ENCODE data around the gene QSER1. TPM values are rescaled to one million over a fixed set of nuclear protein-coding genes. Genes with fewer than 3 reads are reported as not detected.
A peak's percentile ranks its signal among the peaks of the same experiment; 100 is the strongest.

QSER1 gene
- total and polyA plus RNA-seq, 3 experiments from 2014 or later = 0.93 to 12.3 (median 10.6) TPM

- Histone ChIP-seq H3K9me3 (ENCODE audit: low read length) (no peaks in the 10 kb centered on the region), H3K4me3 (ENCODE audit: low read length) (peak overlapping the region; percentile 54), H3K27me3 (ENCODE audit: insufficient read depth, low read length, poor library complexity, severe bottlenecking) (no peaks in the 10 kb centered on the region), H3K36me3 (ENCODE audit: insufficient read depth, low read length) (no peaks in the 10 kb centered on the region), H3K4me1 (ENCODE audit: insufficient read depth, low read length) (peaks cover 14% of the 10 kb centered on the region), H3K27ac (ENCODE audit: low read depth, low read length) (peak overlapping the region; percentile 62)
- Mint-ChIP-seq H3K27ac (peak overlapping the region; percentile 67 to 99 (median 88)), H3K9me3 (no peaks in the 10 kb centered on the region), H3K27me3 (peaks cover 0 to 4% of the 10 kb centered on the region in 2 donors), H3K4me1 (peaks cover 21 to 32% (median 29%) of the 10 kb centered on the region in 3 donors), H3K36me3 (peaks cover 0 to 8% (median 0%) of the 10 kb centered on the region in 3 donors), H3K4me3 (peak overlapping the region; percentile 78 to 95 (median 88))
- ChIA-PET POLR2A (no interaction called here), CTCF (interaction anchor here (0.9 to 2.2 kb wide), 3 partner anchors 9 to 268 kb away, joined by 4 to 9 read pairs (median 4); no protein-coding TSS in a partner anchor)
- no peak for DNase-seq
Observed at GRCh38 chr11:32891657-32892354, 805 bp upstream of the QSER1 start.

- ChIA-PET POLR2A (interaction anchor here (1.0 kb wide), 1 partner anchor 881 kb away, joined by 3 read pairs; the partner anchor contains the start of gene FBXO3), CTCF (interaction anchor here (1.1 to 2.2 kb wide), 4 partner anchors 9 to 267 kb away, joined by 3 to 9 read pairs (median 6); no protein-coding TSS in a partner anchor)
- Histone ChIP-seq H3K36me3 (ENCODE audit: insufficient read depth, low read length) (no peaks in the 10 kb centered on the region), H3K9me3 (ENCODE audit: low read length) (no peaks in the 10 kb centered on the region), H3K4me3 (ENCODE audit: low read length) (peak overlapping the region; percentile 75), H3K27ac (ENCODE audit: low read depth, low read length) (peak overlapping the region; percentile 73), H3K27me3 (ENCODE audit: insufficient read depth, low read length, poor library complexity, severe bottlenecking) (no peaks in the 10 kb centered on the region), H3K4me1 (ENCODE audit: insufficient read depth, low read length) (peaks cover 18% of the 10 kb centered on the region)
- H3K9me3 Mint-ChIP-seq = no peaks in the 10 kb centered on the region
- DNase-seq = no peak
- H3K4me1 Mint-ChIP-seq = peaks cover 21 to 39% (median 38%) of the 10 kb centered on the region in 3 donors
- H3K36me3 Mint-ChIP-seq = peaks cover 0 to 8% (median 0%) of the 10 kb centered on the region in 3 donors
- peaks cover 0 to 4% of the 10 kb centered on the region in 2 donors for H3K27me3 Mint-ChIP-seq
- peak overlapping the region in 6 of 7 donors; percentile 85 to 97 (median 94) for H3K4me3 Mint-ChIP-seq
- peak overlapping the region in 2 of 8 donors; percentile 32 to 57 for H3K27ac Mint-ChIP-seq
Observed at GRCh38 chr11:32893093-32893342, 407 bp downstream of the QSER1 start.

- H3K27me3 Mint-ChIP-seq = peaks cover 0 to 4% of the 10 kb centered on the region in 2 donors
- H3K36me3 Mint-ChIP-seq = peaks cover 0 to 8% (median 0%) of the 10 kb centered on the region in 3 donors
- DNase-seq = peak; percentile 25 to 66 (median 40)
- H3K9me3 ChIP-seq (ENCODE audit: low read length) = no peaks in the 10 kb centered on the region
- H3K27me3 ChIP-seq (ENCODE audit: insufficient read depth, low read length, poor library complexity, severe bottlenecking) = no peaks in the 10 kb centered on the region
- H3K36me3 ChIP-seq (ENCODE audit: insufficient read depth, low read length) = no peaks in the 10 kb centered on the region
- H3K27ac Mint-ChIP-seq = peak overlapping the region in 7 of 8 donors; percentile 32 to 95 (median 88)
- peak overlapping the region; percentile 75 for H3K4me3 ChIP-seq (ENCODE audit: low read length)
- no peaks in the 10 kb centered on the region for H3K9me3 Mint-ChIP-seq
- H3K4me1 ChIP-seq (ENCODE audit: insufficient read depth, low read length) = peaks cover 18% of the 10 kb centered on the region
- ChIA-PET POLR2A (interaction anchor here (1.0 kb wide), 1 partner anchor 881 kb away, joined by 3 read pairs; the partner anchor contains the start of gene FBXO3), CTCF (interaction anchor here (1.1 to 2.5 kb wide), 6 partner anchors 8 to 267 kb away, joined by 3 to 9 read pairs (median 6); partner anchors contain the start of gene TCP11L1)
- H3K4me3 Mint-ChIP-seq = peak overlapping the region; percentile 85 to 97 (median 94)
- H3K4me1 Mint-ChIP-seq = peaks cover 21 to 39% (median 39%) of the 10 kb centered on the region in 3 donors
- H3K27ac ChIP-seq (ENCODE audit: low read depth, low read length) = peak overlapping the region; percentile 73
Observed at GRCh38 chr11:32893343-32894148, 935 bp downstream of the QSER1 start.

- peaks cover 24 to 46% (median 45%) of the 10 kb centered on the region in 3 donors for H3K4me1 Mint-ChIP-seq
- Histone ChIP-seq H3K4me1 (ENCODE audit: insufficient read depth, low read length) (peaks cover 20% of the 10 kb centered on the region), H3K4me3 (ENCODE audit: low read length) (peak overlapping the region; percentile 75), H3K9me3 (ENCODE audit: low read length) (no peaks in the 10 kb centered on the region), H3K36me3 (ENCODE audit: insufficient read depth, low read length) (no peaks in the 10 kb centered on the region), H3K27ac (ENCODE audit: low read depth, low read length) (peak overlapping the region; percentile 73), H3K27me3 (ENCODE audit: insufficient read depth, low read length, poor library complexity, severe bottlenecking) (no peaks in the 10 kb centered on the region)
- H3K27me3 Mint-ChIP-seq = peaks cover 0 to 4% of the 10 kb centered on the region in 2 donors
- CTCF ChIA-PET = interaction anchor here (1.2 to 2.5 kb wide), 3 partner anchors 9 to 145 kb away, joined by 3 to 7 read pairs (median 4); partner anchors contain the start of gene TCP11L1
- POLR2A ChIA-PET = interaction anchor here (0.6 kb wide), 2 partner anchors 141 to 142 kb away, joined by 4 to 8 read pairs; no protein-coding TSS in a partner anchor
- peak overlapping the region; percentile 85 to 97 (median 94) for H3K4me3 Mint-ChIP-seq
- no peaks in the 10 kb centered on the region for H3K9me3 Mint-ChIP-seq
- peak in 1 of 5 donors; percentile 17 for DNase-seq
- peaks cover 0 to 10% (median 0%) of the 10 kb centered on the region in 3 donors for H3K36me3 Mint-ChIP-seq
- peak overlapping the region in 7 of 8 donors; percentile 32 to 95 (median 88) for H3K27ac Mint-ChIP-seq
Observed at GRCh38 chr11:32894149-32894827, 1.7 kb downstream of the QSER1 start.

GRCh38 chr11:32894921-32895320 is 2.3 kb downstream of the QSER1 start:
- Mint-ChIP-seq H3K9me3 (no peaks in the 10 kb centered on the region), H3K4me3 (peak overlapping the region in 4 of 7 donors; percentile 73 to 95 (median 88)), H3K27me3 (peaks cover 0 to 4% of the 10 kb centered on the region in 2 donors), H3K27ac (peak overlapping the region in 1 of 8 donors; percentile 57), H3K4me1 (peaks cover 30 to 53% (median 51%) of the 10 kb centered on the region in 3 donors), H3K36me3 (peaks cover 0 to 13% (median 1%) of the 10 kb centered on the region in 3 donors)
- CTCF ChIA-PET = interaction anchor here (1.0 to 2.5 kb wide), 4 partner anchors 8 to 145 kb away, joined by 3 to 7 read pairs (median 4); partner anchors contain the start of gene TCP11L1
- H3K27me3 ChIP-seq (ENCODE audit: insufficient read depth, low read length, poor library complexity, severe bottlenecking) = no peaks in the 10 kb centered on the region
- no peak overlapping the region for H3K4me3 ChIP-seq (ENCODE audit: low read length)
- H3K4me1 ChIP-seq (ENCODE audit: insufficient read depth, low read length) = peaks cover 23% of the 10 kb centered on the region
- peak overlapping the region; percentile 73 for H3K27ac ChIP-seq (ENCODE audit: low read depth, low read length)
- no peaks in the 10 kb centered on the region for H3K36me3 ChIP-seq (ENCODE audit: insufficient read depth, low read length)
- DNase-seq = no peak
- no peaks in the 10 kb centered on the region for H3K9me3 ChIP-seq (ENCODE audit: low read length)
- POLR2A ChIA-PET = interaction anchor here (0.6 kb wide), 3 partner anchors 141 to 142 kb away, joined by 4 to 8 read pairs (median 6); no protein-coding TSS in a partner anchor

- peak overlapping the region in 3 of 7 donors; percentile 59 to 73 (median 59) for H3K4me3 Mint-ChIP-seq
- CTCF ChIA-PET = interaction anchor here (1.0 to 2.5 kb wide), 3 partner anchors 8 to 10 kb away, joined by 3 to 7 read pairs (median 4); no protein-coding TSS in a partner anchor
Observed at GRCh38 chr11:32895471-32895870, 2.9 kb downstream of the QSER1 start.

GRCh38 chr11:32897103-32897502 is 4.5 kb downstream of the QSER1 start:
- Histone ChIP-seq H3K9me3 (ENCODE audit: low read length) (no peaks in the 10 kb centered on the region), H3K4me3 (ENCODE audit: low read length) (no peak overlapping the region), H3K4me1 (ENCODE audit: insufficient read depth, low read length) (peaks cover 19% of the 10 kb centered on the region), H3K27ac (ENCODE audit: low read depth, low read length) (no peak overlapping the region), H3K36me3 (ENCODE audit: insufficient read depth, low read length) (no peaks in the 10 kb centered on the region), H3K27me3 (ENCODE audit: insufficient read depth, low read length, poor library complexity, severe bottlenecking) (no peaks in the 10 kb centered on the region)
- DNase-seq = no peak
- Mint-ChIP-seq H3K27me3 (peaks cover 0 to under 1% of the 10 kb centered on the region in 2 donors), H3K4me1 (peaks cover 27 to 55% (median 54%) of the 10 kb centered on the region in 3 donors), H3K9me3 (no peaks in the 10 kb centered on the region), H3K4me3 (no peak overlapping the region), H3K27ac (no peak overlapping the region), H3K36me3 (peaks cover 0 to 13% (median 2%) of the 10 kb centered on the region in 3 donors)
- ChIA-PET POLR2A (no interaction called here), CTCF (no interaction called here)

More at GRCh38 chr11:32895471-32895870, 2.9 kb downstream of the QSER1 start:
- Histone ChIP-seq H3K4me3 (ENCODE audit: low read length) (no peak overlapping the region), H3K9me3 (ENCODE audit: low read length) (no peaks in the 10 kb centered on the region), H3K36me3 (ENCODE audit: insufficient read depth, low read length) (no peaks in the 10 kb centered on the region), H3K27ac (ENCODE audit: low read depth, low read length) (no peak overlapping the region), H3K4me1 (ENCODE audit: insufficient read depth, low read length) (peaks cover 23% of the 10 kb centered on the region), H3K27me3 (ENCODE audit: insufficient read depth, low read length, poor library complexity, severe bottlenecking) (no peaks in the 10 kb centered on the region)
- POLR2A ChIA-PET = interaction anchor here (0.6 kb wide), 1 partner anchor 141 kb away, joined by 6 read pairs; no protein-coding TSS in a partner anchor
- Mint-ChIP-seq H3K27me3 (peaks cover 0 to 4% of the 10 kb centered on the region in 2 donors), H3K9me3 (no peaks in the 10 kb centered on the region), H3K4me1 (peaks cover 31 to 55% (median 53%) of the 10 kb centered on the region in 3 donors), H3K36me3 (peaks cover 0 to 13% (median 2%) of the 10 kb centered on the region in 3 donors), H3K27ac (no peak overlapping the region)
- no peak for DNase-seq

Measured in CD8-positive, alpha-beta memory T cell (primary cell).